Keratinocyte (primary cell): ENCODE results near the gene NRG2. TPM values are rescaled to one million over a fixed set of nuclear protein-coding genes. Genes with fewer than 3 reads are reported as not detected.

Source experiments
- DNase-seq: peaks from one replicate; pipeline ENCODE4 v3.0.0-alpha.2; 2011; ENCODE audit warnings: low read depth, missing footprints, low spot score
- FAIRE-seq: peaks from 2 replicates; lab custom pipeline; 2011; peaks lifted over from hg19 to GRCh38; lab: Jason Lieb, UNC
- H2AFZ ChIP-seq: 2 replicates; pipeline ENCODE4 v1.6.0; 2012; ENCODE audit warnings: low read length, control low read depth, inconsistent platforms; ENCODE audit not compliant: control insufficient read depth
- H3K27ac ChIP-seq: 2 replicates; pipeline ENCODE4 v1.5.1; 2011; ENCODE audit warnings: low read length; ENCODE audit not compliant: control insufficient read depth, insufficient read depth
- H3K27me3 ChIP-seq: 3 replicates; pipeline ENCODE4 v1.6.0; 2011; ENCODE audit warnings: low read length; ENCODE audit not compliant: control insufficient read depth, insufficient read depth; ENCODE audit errors: extremely low read depth
- H3K36me3 ChIP-seq, 2 experiments: 2 replicates in 1 of 2; 3 replicates in 1 of 2; pipeline ENCODE4 v1.5.1; 2011; ENCODE audit warnings: low read length in 2 of 2, mild to moderate bottlenecking in 1 of 2; ENCODE audit not compliant: control insufficient read depth in 2 of 2, insufficient read depth in 2 of 2; ENCODE audit errors: extremely low read depth in 1 of 2
- H3K4me1 ChIP-seq: 3 replicates; pipeline ENCODE4 v1.5.1; 2011; ENCODE audit warnings: low read length; ENCODE audit not compliant: control insufficient read depth, insufficient read depth; ENCODE audit errors: extremely low read depth
- H3K4me2 ChIP-seq: 3 replicates; pipeline ENCODE4 v1.6.0; 2011; ENCODE audit warnings: low read depth, low read length; ENCODE audit not compliant: control insufficient read depth, insufficient read depth; ENCODE audit errors: extremely low read depth
- H3K4me3 ChIP-seq, 3 experiments: fragments of 200-600 bp in 1 of 3; sonication (generic) in 1 of 3; 2 replicates in 2 of 3; 3 replicates in 1 of 3; pipeline ENCODE4 v1.5.1; 2011 to 2016; ENCODE audit warnings: low read length in 3 of 3, mild to moderate bottlenecking in 3 of 3, control low read depth in 2 of 3, inconsistent platforms in 1 of 3, low read depth in 1 of 3, mixed read lengths in 1 of 3, mixed run types in 1 of 3, moderate library complexity in 1 of 3; ENCODE audit not compliant: control insufficient read depth in 2 of 3, insufficient read depth in 2 of 3; ENCODE audit errors: extremely low read depth in 1 of 3
- H3K79me2 ChIP-seq: 2 replicates; pipeline ENCODE4 v1.6.0; 2012; ENCODE audit warnings: low read length; ENCODE audit not compliant: control insufficient read depth, insufficient read depth
- H3K9ac ChIP-seq: 3 replicates; pipeline ENCODE4 v1.6.0; 2011; ENCODE audit warnings: low read length; ENCODE audit not compliant: control insufficient read depth, insufficient read depth; ENCODE audit errors: extremely low read depth
- H3K9me1 ChIP-seq: 3 replicates; pipeline ENCODE4 v1.6.0; 2011; ENCODE audit warnings: low read length; ENCODE audit not compliant: control insufficient read depth, insufficient read depth; ENCODE audit errors: extremely low read depth
- H3K9me3 ChIP-seq: 2 replicates; pipeline ENCODE4 v1.5.1; 2012; ENCODE audit warnings: low read depth, low read length; ENCODE audit not compliant: control insufficient read depth
- H4K20me1 ChIP-seq: 3 replicates; pipeline ENCODE4 v1.6.0; 2011; ENCODE audit warnings: low read length; ENCODE audit not compliant: control insufficient read depth, insufficient read depth; ENCODE audit errors: extremely low read depth
- CTCF ChIP-seq, 3 experiments: IDR thresholded peaks in 1 of 3; conservative IDR thresholded peaks in 1 of 3; optimal IDR thresholded peaks in 1 of 3; 2 replicates in 2 of 3; 3 replicates in 1 of 3; pipeline versions ENCODE3 to v1.5.1; 2011; ENCODE audit warnings: low read length in 3 of 3, mild to moderate bottlenecking in 3 of 3, moderate library complexity in 2 of 3, control low read depth in 1 of 3, inconsistent platforms in 1 of 3; ENCODE audit not compliant: insufficient read depth in 2 of 3; ENCODE audit errors: extremely low read depth in 1 of 3
- EZH2 ChIP-seq: IDR thresholded peaks from one replicate; pipeline ENCODE4 v1.6.1; 2012; ENCODE audit warnings: inconsistent platforms, mild to moderate bottlenecking, low read length, moderate library complexity
- dilution Hi-C: fragments of 300-500 bp; cut with MboI; formaldehyde crosslinking; loops from one replicate; pipeline ENCODE4 v1.7.0; 2020; ENCODE audit warnings: low sequenced_read_pairs; ENCODE audit not compliant: extremely low pct_ligation_motif_present
- polyA plus RNA-seq, 5 experiments: library from polyadenylated mRNA; depleted of rRNA in 3 of 5; stranded (reverse) in 3 of 5; stranded (forward) in 1 of 5; unstranded in 1 of 5; fragments of >200 nt; gene quantifications; 1 replicate in 1 of 5; 2 replicates in 3 of 5; 3 replicates in 1 of 5; pipeline versions ENCODE4 v1.2.1 to v1.2.3, GENCODE V29; 2011 to 2012; ENCODE audit warnings: missing spikeins in 2 of 5, low read depth in 1 of 5, low replicate concordance in 1 of 5

The NRG2 gene
- polyA plus RNA-seq, 1 donor (not counting 4 experiments of a cell fraction or from before 2014, with no cell fraction given), result 0.13 TPM

DNA sequence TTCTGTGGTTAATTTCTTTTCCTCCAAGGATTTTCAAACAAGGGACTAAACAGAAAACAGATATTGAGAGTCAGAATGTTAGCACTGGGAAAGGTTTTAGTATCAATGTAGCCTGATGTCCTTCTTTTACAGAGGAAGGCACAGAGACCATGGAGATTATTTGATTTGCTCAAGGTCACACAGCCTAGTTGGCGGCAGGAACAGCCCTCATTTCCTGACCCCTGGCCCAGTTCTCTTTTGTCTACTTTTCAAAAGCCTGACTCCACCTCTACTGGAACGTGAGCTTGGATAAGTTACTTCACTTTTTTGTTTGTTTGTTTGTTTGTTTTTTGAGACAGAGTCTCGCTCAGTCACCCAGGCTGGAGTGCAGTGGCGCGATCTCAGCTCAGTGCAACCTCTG is 6.6 kb upstream of the NRG2 start:
- no peak overlapping the region for H3K27ac ChIP-seq
- FAIRE-seq (no peak), DNase-seq (no peak)
- dilution Hi-C loops, result loop anchor here (25.0 kb wide), 1 partner anchor 113 kb away; no protein-coding TSS in a partner anchor
- no peaks in the 10 kb centered on the region for H3K4me1 ChIP-seq
- peaks cover 4% of the 10 kb centered on the region for H3K27me3 ChIP-seq
- no peaks in the 10 kb centered on the region for H3K9me1 ChIP-seq
- no peak overlapping the region for H3K4me3 ChIP-seq
- TF ChIP-seq EZH2, result no peak
- no peak for TF ChIP-seq CTCF (optimal IDR thresholded peaks at IDR 0.05 in 1 of 3, IDR thresholded peaks at IDR 0.05 in 1 of 3, conservative IDR thresholded peaks at IDR 0.05 in 1 of 3; ENCODE audit: extremely low read depth in 1 of 3, insufficient read depth in 2 of 3, low read length in 3 of 3)
- no peak overlapping the region for H3K4me2 ChIP-seq
- H3K36me3 ChIP-seq, result no peaks in the 10 kb centered on the region
- no peak overlapping the region for H3K9ac ChIP-seq
- H3K9me3 ChIP-seq, result no peaks in the 10 kb centered on the region
- no peaks in the 10 kb centered on the region for H4K20me1 ChIP-seq
- no peak overlapping the region for H2AFZ ChIP-seq
- H3K79me2 ChIP-seq, result no peaks in the 10 kb centered on the region

GRCh38 chr5:140049205-140049604 is 6.1 kb upstream of the NRG2 start:
- dilution Hi-C loops, result no loop called here
- TF ChIP-seq EZH2, result no peak
- no peak for TF ChIP-seq CTCF (optimal IDR thresholded peaks at IDR 0.05 in 1 of 3, IDR thresholded peaks at IDR 0.05 in 1 of 3, conservative IDR thresholded peaks at IDR 0.05 in 1 of 3; ENCODE audit: extremely low read depth in 1 of 3, insufficient read depth in 2 of 3, low read length in 3 of 3)
- no peak for FAIRE-seq
- no peak overlapping the region for H3K4me3 ChIP-seq
- no peaks in the 10 kb centered on the region for H3K79me2 ChIP-seq
- H3K4me1 ChIP-seq, result no peaks in the 10 kb centered on the region
- H3K9ac ChIP-seq, result no peak overlapping the region
- no peak overlapping the region for H3K4me2 ChIP-seq
- H3K9me1 ChIP-seq, result no peaks in the 10 kb centered on the region
- no peaks in the 10 kb centered on the region for H3K36me3 ChIP-seq
- H4K20me1 ChIP-seq, result no peaks in the 10 kb centered on the region
- H2AFZ ChIP-seq, result no peak overlapping the region
- peaks cover 8% of the 10 kb centered on the region for H3K27me3 ChIP-seq
- H3K9me3 ChIP-seq, result no peaks in the 10 kb centered on the region
- no peak overlapping the region for H3K27ac ChIP-seq
- no peak for DNase-seq
